HEK293T (cell line): ENCODE results near the gene ATP5ME.

ENCODE experiments used
- CTCF ChIA-PET: fragments of 350-600 bp; formaldehyde crosslinking; extraction: SDS; loops from one replicate; lab custom pipeline; 2021; ENCODE audit warnings: antibody characterized with exemption, inconsistent platforms; lab: Yijun Ruan, JAX
- POLR2A ChIA-PET: fragments of 350-600 bp; formaldehyde crosslinking; extraction: SDS; loops from one replicate; lab custom pipeline; 2020; ENCODE audit warnings: antibody characterized with exemption, inconsistent platforms; lab: Yijun Ruan, JAX
- DNase-seq: peaks from one replicate; pipeline ENCODE4 v3.0.0; 2012; ENCODE audit warnings: mixed read lengths; ENCODE audit errors: extremely low spot score
- ARNT ChIP-seq: fragments of 450-650 bp; IDR thresholded peaks from 2 replicates; pipeline ENCODE4 v1.6.1; 2017; ENCODE audit warnings: mild to moderate bottlenecking
- BHLHE40 ChIP-seq: fragments of 450-650 bp; IDR thresholded peaks from 2 replicates; pipeline ENCODE4 v1.6.1; 2016; ENCODE audit warnings: mild to moderate bottlenecking, moderate library complexity, borderline replicate concordance
- CTBP1 ChIP-seq: fragments of 450-650 bp; IDR thresholded peaks from 2 replicates; pipeline ENCODE4 v1.6.1; 2016; ENCODE audit warnings: borderline replicate concordance
- ELF4 ChIP-seq: fragments of 450-650 bp; IDR thresholded peaks from 2 replicates; pipeline ENCODE4 v1.6.1; 2017; ENCODE audit warnings: antibody characterized with exemption
- FOXA1 ChIP-seq: fragments of 450-650 bp; IDR thresholded peaks from 2 replicates; pipeline ENCODE4 v1.6.1; 2016; ENCODE audit warnings: mild to moderate bottlenecking
- FOXK2 ChIP-seq: fragments of 450-650 bp; IDR thresholded peaks from 2 replicates; pipeline ENCODE4 v1.6.1; 2016; ENCODE audit warnings: mild to moderate bottlenecking
- FOXM1 ChIP-seq: fragments of 450-650 bp; IDR thresholded peaks from 2 replicates; pipeline ENCODE4 v1.6.1; 2017; ENCODE audit warnings: mild to moderate bottlenecking, borderline replicate concordance
- HDGF ChIP-seq: fragments of 450-650 bp; IDR thresholded peaks from 2 replicates; pipeline ENCODE4 v1.6.1; 2017; ENCODE audit warnings: antibody characterized with exemption, borderline replicate concordance
- L3MBTL2 ChIP-seq: fragments of 450-650 bp; conservative IDR thresholded peaks from 2 replicates; pipeline ENCODE4 v1.6.1; 2016; ENCODE audit warnings: mild to moderate bottlenecking
- LEF1 ChIP-seq: fragments of 450-650 bp; IDR thresholded peaks from 2 replicates; pipeline ENCODE4 v1.6.1; 2017; ENCODE audit warnings: mild to moderate bottlenecking, borderline replicate concordance
- NFRKB ChIP-seq: fragments of 450-650 bp; IDR thresholded peaks from 2 replicates; pipeline ENCODE4 v1.6.1; 2016; ENCODE audit warnings: mild to moderate bottlenecking, moderate library complexity
- PKNOX1 ChIP-seq: fragments of 450-650 bp; IDR thresholded peaks from 2 replicates; pipeline ENCODE4 v1.6.1; 2016
- SP1 ChIP-seq: fragments of 450-650 bp; IDR thresholded peaks from 2 replicates; pipeline ENCODE4 v1.6.1; 2017
- SUZ12 ChIP-seq: fragments of 450-650 bp; IDR thresholded peaks from 2 replicates; pipeline ENCODE4 v1.6.1; 2016; ENCODE audit warnings: mild to moderate bottlenecking
- TARDBP ChIP-seq: fragments of 450-650 bp; IDR thresholded peaks from 2 replicates; pipeline ENCODE4 v1.6.1; 2016
- ZNF384 ChIP-seq: fragments of 450-650 bp; IDR thresholded peaks from 2 replicates; pipeline ENCODE4 v1.6.1; 2016

ATP5ME gene

GRCh38 chr4:628311-628741 lies 45.8 kb downstream of the ATP5ME start:
- ChIA-PET POLR2A (no interaction called here), CTCF (no interaction called here)
- no peak for DNase-seq
- no peak for TF ChIP-seq LEF1
- TF ChIP-seq NFRKB: no peak
- no peak for TF ChIP-seq TARDBP
- TF ChIP-seq L3MBTL2: no peak
- TF ChIP-seq FOXM1: no peak
- TF ChIP-seq ELF4: no peak
- no peak for TF ChIP-seq FOXA1
- no peak for TF ChIP-seq ZNF384
- no peak for TF ChIP-seq PKNOX1
- no peak for TF ChIP-seq SP1
- TF ChIP-seq HDGF: no peak
- TF ChIP-seq FOXK2: no peak
- no peak for TF ChIP-seq CTBP1
- no peak for TF ChIP-seq BHLHE40
- TF ChIP-seq SUZ12: no peak
- TF ChIP-seq ARNT: no peak

- no peak for DNase-seq
Measured at GRCh38 chr4:627347-628125, 46.5 kb downstream of the ATP5ME start.

GRCh38 chr4:626201-627091 lies 47.6 kb downstream of the ATP5ME start:
- ChIA-PET CTCF (no interaction called here), POLR2A (no interaction called here)
- no peak for TF ChIP-seq FOXM1
- TF ChIP-seq ZNF384: no peak
- TF ChIP-seq SUZ12: no peak
- no peak for TF ChIP-seq ARNT
- TF ChIP-seq ELF4: no peak
- TF ChIP-seq LEF1: no peak
- TF ChIP-seq PKNOX1: no peak
- TF ChIP-seq FOXA1: no peak
- TF ChIP-seq BHLHE40: no peak
- TF ChIP-seq HDGF: no peak
- no peak for TF ChIP-seq NFRKB
- TF ChIP-seq FOXK2: no peak
- TF ChIP-seq TARDBP: no peak
- no peak for TF ChIP-seq L3MBTL2
- TF ChIP-seq CTBP1: no peak
- no peak for TF ChIP-seq SP1
- no peak for DNase-seq

More at GRCh38 chr4:627347-628125, 46.5 kb downstream of the ATP5ME start:
- ChIA-PET POLR2A (no interaction called here), CTCF (no interaction called here)
- TF ChIP-seq ZNF384: no peak
- no peak for TF ChIP-seq NFRKB
- no peak for TF ChIP-seq CTBP1
- TF ChIP-seq L3MBTL2: no peak
- no peak for TF ChIP-seq BHLHE40
- TF ChIP-seq SUZ12: no peak
- no peak for TF ChIP-seq FOXM1
- no peak for TF ChIP-seq FOXA1
- TF ChIP-seq ARNT: no peak
- no peak for TF ChIP-seq HDGF
- TF ChIP-seq PKNOX1: no peak
- TF ChIP-seq LEF1: no peak

- TF ChIP-seq NFRKB: no peak
- no peak for TF ChIP-seq ARNT
- no peak for TF ChIP-seq FOXM1
- no peak for TF ChIP-seq SP1
- TF ChIP-seq BHLHE40: no peak
- TF ChIP-seq ELF4: no peak
- TF ChIP-seq TARDBP: no peak
- no peak for TF ChIP-seq ZNF384
- TF ChIP-seq FOXA1: no peak
- no peak for TF ChIP-seq PKNOX1
- no peak for TF ChIP-seq HDGF
- CTCF ChIA-PET: no interaction called here
- no peak for DNase-seq
- POLR2A ChIA-PET: no interaction called here
Measured at GRCh38 chr4:625631-626161, 48.4 kb downstream of the ATP5ME start.
